Measurements from ENCODE around the gene PRDM1.

The PRDM1 gene

DNA sequence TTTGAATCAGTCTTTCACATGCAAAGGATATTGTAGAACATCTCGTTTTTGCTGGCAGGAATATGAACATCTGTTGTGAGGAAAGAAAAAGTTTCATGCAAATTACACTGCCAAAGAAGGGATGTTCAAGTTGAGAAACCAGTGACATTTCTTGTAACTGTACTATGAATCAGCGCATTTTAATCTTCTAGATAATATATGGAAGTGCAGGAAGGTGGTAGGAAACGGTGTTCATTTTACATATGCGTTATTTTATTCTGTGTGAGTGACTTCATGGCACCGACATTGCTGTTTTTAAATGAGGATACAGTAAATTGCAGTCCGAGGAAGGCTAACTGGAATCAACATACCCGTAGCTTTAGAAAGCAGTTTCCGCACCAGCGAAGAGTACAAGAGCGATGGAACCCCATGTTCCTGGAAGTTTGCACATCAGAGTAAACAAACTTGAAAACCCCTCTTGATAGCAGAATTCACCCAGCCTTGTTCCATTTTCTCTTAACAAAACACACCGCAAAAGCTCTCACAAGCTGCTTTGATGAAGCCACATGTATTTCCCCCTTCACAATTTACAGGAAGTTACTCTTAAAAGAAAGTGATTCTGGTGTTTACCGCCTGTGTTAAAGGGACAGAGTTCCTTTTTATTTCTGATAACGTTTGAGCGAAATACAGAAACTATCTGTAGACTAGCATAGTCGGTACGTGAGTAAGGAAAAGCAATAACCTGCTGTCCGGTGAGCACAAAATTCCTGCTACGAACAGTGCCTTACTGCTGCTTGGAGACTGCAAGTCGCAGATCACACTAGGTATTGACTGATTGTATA, 11.5 kb downstream of the PRDM1 start:
- peak; percentile 25 for DNase-seq (ENCODE audit: low read depth)

DNA sequence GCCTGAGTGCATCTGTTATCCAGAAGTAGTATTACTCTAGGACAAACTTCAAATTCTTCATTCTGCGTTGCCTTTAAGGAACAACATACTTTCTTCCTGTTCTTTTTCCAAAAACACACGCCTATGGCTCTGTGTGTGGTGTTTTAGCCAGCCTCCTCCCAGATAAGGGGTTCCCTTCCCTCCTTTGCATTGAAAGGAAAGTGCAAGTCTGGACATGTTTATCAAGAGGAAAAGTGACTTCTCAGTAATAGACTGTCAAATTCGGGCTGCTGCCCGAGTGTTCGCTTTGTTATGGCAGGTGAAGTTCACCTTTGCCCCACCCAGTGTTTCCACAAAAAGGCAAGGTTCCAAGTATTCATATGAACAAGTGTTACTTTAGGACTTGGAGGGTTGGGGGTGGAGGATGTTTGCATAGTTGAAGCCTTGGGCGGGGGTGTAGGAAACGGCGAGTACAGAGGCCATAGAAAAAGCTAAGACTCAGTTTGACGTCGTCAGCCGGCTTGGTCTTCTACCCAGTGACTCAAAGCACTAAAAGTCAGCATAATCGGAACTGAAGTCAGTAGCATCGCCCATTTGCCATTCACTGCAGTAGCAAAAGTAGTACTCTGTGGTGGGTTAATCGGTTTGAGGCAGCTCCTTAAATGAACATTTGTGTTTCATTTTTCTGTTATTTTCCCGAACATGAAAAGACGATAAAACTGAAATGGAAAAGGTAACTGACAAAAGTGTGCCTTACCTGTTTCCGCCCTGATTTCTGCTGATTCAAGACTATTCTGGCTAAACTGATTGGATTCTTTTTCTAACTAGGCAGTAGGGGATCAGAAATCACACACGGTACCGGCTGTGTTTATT, 12.5 kb downstream of the PRDM1 start:
- DNase-seq (ENCODE audit: low read depth) = peak; percentile 53

DNA sequence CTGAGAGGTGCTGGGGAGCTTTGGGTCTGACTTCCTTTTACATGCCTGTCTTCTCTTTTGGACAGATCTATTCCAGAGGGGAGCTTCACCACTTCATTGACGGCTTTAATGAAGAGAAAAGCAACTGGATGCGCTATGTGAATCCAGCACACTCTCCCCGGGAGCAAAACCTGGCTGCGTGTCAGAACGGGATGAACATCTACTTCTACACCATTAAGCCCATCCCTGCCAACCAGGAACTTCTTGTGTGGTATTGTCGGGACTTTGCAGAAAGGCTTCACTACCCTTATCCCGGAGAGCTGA, 13.1 kb downstream of the PRDM1 start:
- DNase-seq (ENCODE audit: low read depth) = no peak

DNA sequence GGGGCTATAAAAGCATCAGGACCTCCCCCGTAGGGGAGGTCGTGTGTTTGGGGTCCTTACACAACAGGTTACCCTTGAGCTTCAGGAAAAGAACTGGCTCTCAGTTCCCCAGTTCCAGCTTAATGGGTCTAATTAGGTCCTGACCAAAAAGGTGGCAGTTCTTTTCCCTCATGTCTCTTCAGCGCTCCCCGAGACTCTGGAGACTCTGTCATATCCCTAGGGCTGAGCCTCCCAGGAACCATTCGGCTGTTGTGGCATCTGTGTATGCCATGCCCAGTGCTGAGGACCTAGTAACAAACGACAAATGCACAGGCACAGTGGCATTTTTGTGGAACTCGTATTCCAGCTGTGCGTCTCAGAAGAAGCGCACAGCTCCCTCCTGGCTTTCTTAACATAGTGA, 14.6 kb downstream of the PRDM1 start:
- DNase-seq (ENCODE audit: low read depth) = no peak

DNA sequence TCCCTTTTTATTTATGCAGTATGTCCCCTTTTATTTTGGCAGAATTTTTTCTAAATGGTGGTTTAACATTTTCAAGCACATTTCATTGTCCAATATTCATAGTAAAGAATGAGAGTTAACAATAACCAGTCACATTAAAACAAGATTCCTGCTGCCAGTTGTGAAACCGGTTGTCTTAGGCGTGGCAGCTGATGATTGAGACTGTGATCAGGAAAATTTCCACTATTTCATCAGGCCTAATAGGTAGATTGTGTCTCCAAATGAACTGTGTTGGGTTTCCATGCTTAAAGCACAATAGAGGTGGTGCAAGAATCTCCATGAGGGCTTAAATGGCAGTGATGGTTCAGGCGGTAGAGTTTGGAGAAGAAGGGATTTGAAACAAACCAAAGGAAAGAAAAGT, 15.3 kb downstream of the PRDM1 start:
- no peak for DNase-seq (ENCODE audit: low read depth)

DNA sequence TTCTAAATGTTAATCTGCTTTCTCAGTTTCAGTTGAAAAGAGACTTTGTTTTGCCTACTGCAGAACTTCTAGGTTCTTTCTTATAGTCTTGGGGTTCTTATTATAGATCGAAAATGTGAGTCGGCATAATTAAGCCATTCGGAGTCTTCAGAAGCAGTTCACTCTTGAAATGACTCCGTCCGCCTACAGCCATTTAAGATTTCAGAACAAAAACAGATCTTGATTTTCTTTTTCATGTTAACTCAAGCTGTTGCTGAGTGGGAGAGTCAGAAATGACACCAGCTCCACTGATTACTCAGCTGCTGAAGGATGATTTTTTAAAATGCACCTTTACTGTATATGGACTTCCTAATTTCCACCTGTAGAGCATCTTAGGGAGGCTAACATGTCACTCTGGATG, 15.9 kb downstream of the PRDM1 start:
- no peak for DNase-seq (ENCODE audit: low read depth)

DNA sequence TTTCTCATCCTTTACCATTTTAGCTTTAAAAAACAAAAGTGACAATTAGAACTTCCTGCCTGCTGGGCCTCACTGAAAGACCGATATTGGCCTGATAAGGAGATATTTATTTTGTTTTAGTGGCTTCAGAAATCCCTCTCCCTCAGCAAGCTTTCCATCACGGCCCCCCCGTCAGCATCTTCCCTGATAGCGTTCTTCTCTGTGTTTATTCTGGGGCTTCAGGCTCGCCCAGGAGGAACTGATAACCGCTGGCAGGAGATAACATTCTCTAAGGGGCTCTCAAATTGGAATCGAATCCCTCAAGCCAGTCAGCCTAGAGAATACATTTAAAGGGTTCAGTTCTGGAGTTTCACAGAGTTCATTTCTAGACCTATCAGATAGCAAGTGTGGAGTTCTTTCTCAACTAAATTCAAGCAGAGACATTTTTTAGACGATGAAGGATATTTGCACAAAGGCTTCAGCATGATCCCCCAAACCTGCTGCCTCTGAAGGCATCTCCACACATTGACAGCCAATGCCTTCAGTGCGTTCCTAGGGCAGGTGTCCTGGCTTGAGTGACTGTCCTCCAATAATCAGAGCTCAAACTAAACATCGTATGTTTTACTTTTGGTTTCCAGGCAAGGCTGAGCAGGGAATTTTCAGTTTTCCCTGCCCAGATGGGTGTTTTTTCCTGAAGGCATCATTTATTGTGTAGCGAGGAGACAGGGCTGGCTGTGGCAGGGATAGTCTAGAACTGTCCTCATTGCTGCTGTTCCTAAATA, 17.0 kb downstream of the PRDM1 start:
- no peak for DNase-seq (ENCODE audit: low read depth)

DNA sequence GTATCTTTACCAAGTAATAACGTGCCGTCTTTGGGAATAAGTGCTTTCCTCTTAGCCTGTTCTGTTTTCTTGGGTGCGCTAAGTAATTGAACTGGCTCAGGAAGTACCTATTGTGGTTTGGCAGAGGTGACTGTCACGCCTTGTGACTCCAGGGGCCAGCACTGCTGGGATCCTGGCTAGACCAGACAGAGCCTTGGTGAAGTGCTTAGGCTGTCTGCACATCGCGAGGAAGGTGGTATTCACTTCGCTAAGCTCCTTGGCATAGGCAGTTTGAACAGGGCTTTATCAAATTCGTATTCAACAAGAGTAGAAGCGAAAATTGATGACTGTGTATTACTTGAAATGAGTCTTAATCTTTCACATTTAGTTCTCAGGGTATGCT, 17.6 kb downstream of the PRDM1 start:
- no peak for DNase-seq (ENCODE audit: low read depth)

DNA sequence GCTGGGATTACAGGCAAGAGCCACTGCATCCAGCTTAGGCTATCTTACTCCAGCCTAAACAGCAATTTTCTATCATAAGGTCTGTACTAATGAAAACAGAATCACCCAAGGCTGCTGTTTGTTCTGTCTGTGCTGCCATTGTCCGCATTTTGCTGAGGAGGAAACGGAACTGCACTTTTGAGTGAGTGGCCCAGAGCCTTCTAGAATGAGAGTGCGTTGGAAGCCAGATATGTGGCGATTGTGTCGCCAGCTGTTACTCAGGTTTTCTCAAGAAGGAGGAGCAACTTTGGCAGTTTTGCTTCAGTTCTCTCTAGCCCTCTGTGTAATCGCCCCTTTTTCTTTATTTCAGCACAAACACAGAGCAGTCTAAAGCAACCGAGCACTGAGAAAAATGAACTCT, 18.3 kb downstream of the PRDM1 start:
- DNase-seq (ENCODE audit: low read depth) = no peak

DNA sequence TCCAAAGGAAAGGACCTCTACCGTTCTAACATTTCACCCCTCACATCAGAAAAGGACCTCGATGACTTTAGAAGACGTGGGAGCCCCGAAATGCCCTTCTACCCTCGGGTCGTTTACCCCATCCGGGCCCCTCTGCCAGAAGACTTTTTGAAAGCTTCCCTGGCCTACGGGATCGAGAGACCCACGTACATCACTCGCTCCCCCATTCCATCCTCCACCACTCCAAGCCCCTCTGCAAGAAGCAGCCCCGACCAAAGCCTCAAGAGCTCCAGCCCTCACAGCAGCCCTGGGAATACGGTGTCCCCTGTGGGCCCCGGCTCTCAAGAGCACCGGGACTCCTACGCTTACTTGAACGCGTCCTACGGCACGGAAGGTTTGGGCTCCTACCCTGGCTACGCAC, 18.8 kb downstream of the PRDM1 start:
- DNase-seq (ENCODE audit: low read depth) = no peak

DNA sequence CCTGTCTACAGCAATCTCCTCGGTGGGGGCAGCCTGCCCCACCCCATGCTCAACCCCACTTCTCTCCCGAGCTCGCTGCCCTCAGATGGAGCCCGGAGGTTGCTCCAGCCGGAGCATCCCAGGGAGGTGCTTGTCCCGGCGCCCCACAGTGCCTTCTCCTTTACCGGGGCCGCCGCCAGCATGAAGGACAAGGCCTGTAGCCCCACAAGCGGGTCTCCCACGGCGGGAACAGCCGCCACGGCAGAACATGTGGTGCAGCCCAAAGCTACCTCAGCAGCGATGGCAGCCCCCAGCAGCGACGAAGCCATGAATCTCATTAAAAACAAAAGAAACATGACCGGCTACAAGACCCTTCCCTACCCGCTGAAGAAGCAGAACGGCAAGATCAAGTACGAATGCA, 19.4 kb downstream of the PRDM1 start:
- no peak for DNase-seq (ENCODE audit: low read depth)

DNA sequence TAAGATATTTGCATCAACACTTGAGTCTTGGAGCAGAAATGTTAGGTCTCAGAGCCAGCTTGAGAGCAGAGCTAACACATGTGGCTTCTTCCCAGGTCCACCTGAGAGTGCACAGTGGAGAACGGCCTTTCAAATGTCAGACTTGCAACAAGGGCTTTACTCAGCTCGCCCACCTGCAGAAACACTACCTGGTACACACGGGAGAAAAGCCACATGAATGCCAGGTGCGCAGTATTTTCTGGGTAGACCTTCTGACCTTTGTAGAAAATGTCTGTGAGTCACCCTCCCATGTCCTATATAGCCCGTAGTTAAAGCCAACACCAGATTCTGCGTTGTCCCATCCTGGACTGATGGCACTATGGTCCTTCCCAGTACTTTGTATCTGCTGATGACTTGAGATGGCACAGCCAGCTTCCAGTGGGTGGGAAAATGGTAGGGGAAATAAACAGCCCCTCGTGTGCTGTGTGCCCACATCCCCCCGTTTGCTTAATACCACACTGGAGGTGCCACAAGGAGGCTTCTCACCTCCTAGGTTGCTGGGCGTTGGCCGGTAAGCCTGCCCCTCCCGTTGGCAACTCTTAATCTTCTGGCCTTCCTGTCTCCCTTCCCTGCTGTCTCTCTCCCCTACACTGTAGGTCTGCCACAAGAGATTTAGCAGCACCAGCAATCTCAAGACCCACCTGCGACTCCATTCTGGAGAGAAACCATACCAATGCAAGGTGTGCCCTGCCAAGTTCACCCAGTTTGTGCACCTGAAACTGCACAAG, 20.3 kb downstream of the PRDM1 start:
- DNase-seq (ENCODE audit: low read depth) = no peak

DNA sequence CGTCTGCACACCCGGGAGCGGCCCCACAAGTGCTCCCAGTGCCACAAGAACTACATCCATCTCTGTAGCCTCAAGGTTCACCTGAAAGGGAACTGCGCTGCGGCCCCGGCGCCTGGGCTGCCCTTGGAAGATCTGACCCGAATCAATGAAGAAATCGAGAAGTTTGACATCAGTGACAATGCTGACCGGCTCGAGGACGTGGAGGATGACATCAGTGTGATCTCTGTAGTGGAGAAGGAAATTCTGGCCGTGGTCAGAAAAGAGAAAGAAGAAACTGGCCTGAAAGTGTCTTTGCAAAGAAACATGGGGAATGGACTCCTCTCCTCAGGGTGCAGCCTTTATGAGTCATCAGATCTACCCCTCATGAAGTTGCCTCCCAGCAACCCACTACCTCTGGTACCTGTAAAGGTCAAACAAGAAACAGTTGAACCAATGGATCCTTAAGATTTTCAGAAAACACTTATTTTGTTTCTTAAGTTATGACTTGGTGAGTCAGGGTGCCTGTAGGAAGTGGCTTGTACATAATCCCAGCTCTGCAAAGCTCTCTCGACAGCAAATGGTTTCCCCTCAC, 21.0 kb downstream of the PRDM1 start:
- DNase-seq (ENCODE audit: low read depth) = no peak

DNA sequence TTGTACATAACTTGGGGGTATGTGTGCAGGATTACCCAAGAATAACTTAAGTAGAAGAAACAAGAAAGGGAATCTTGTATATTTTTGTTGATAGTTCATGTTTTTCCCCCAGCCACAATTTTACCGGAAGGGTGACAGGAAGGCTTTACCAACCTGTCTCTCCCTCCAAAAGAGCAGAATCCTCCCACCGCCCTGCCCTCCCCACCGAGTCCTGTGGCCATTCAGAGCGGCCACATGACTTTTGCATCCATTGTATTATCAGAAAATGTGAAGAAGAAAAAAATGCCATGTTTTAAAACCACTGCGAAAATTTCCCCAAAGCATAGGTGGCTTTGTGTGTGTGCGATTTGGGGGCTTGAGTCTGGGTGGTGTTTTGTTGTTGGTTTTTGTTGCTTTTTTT, 22.0 kb downstream of the PRDM1 start:
- DNase-seq (ENCODE audit: low read depth) = no peak

DNA sequence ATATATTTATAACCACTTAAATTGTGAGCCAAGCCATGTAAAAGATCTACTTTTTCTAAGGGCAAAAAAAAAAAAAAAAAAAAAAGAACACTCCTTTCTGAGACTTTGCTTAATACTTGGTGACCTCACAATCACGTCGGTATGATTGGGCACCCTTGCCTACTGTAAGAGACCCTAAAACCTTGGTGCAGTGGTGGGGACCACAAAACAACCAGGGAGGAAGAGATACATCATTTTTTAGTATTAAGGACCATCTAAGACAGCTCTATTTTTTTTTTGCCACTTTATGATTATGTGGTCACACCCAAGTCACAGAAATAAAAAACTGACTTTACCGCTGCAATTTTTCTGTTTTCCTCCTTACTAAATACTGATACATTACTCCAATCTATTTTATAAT, 22.9 kb downstream of the PRDM1 start:
- DNase-seq (ENCODE audit: low read depth) = no peak

DNA sequence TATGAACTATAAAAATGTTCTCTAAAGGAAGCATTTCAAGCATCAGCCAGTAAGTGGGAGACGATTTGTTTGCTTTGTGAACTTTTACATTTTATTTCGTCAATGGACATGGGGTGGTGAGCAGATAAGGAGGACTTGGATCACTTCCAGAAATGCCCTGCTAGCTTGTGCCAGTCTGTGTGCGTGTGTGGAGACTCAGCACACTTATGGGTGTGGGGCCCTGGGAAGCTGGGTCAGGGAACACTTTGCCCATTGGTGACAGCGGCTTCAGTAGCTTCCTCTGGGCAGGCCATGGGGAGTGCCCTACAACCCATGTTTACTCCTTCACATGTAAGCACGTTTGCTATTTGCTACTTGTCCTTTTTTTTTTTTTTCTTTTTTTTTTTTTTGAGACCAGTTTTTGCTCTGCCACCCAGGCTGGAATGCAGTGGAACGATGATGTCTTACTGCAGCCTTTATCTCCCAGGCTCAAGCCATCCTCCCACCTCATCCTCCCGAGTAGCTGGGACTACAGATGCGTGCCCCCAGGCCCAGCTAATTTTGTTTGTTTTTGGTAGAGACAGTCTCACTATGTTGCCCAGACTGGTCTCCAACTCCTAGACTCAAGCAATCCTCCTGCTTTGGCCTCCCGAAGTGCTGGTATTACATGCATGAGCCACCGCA, 24.2 kb downstream of the PRDM1 start:
- no peak for DNase-seq (ENCODE audit: low read depth)

DNA sequence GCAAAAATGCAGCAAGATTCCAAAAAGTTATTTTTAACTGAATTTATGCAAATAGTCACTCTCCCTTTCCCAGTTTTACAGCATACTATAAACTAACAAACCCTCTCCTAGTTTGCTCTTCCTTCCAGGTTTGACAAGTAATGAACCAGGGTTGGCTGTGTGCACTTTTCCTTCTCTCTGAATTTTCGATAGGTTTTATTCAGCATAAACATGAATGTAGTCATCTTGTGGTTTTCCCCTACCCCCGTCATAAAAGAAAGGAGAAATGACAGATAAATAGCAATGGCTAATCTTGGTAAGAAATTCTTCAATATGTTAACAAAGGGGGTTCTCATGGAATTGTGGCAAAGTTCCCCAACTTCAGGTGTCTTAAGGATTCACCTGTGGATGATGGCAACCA, 26.3 kb downstream of the PRDM1 start:
- no peak for DNase-seq (ENCODE audit: low read depth)

DNA sequence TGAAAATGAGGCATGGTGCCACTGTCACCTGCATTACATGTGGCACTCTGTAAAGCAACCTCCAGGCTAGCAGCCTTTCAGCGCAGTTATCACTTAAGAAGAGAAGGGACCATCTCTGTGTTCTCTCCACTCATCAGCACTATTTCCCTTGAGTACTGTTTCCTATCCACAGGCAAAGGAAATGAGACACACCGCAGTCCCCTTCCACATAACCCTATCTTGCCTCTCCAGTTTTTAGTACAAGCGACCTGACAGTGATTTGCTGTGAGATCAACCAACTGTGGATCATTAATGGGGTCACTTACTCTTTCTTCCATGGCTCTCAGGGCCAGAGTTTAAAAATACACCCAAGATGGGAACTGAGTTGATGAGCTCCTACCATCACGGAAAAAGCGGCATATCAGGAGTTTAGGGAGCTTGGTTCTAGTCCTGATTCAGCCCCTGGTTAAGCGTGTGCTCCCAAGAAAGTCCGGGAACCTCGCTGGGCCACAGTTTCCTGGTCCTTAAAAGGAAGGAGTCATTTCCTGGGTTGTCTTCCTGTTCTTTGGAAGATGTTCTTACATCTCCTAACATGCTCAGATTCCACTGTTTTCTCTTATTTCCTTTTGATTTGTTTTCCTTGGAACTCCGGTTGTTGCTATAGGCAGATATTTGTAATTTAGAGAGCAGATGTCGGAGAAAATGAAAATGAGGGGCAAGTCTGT, 27.3 kb downstream of the PRDM1 start:
- DNase-seq (ENCODE audit: low read depth) = no peak

DNA sequence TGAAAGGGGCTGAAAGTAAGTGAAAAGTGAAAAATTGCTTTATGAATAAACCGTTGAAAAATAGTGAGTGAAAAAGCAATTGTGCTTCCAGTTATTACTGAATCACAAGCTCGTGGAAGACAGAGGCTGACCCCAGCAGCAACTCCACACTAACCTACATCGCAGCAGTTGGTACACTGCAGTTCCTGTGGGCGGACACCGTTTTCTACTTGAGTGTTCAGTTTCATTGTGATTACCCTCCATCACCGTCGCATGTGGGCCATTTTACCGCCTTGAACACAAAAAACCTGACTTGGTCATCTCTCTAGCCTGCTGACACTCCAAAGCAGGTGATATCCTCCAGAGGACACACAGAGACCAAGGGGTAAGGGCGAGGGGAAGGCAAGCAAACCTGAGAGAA, 28.4 kb downstream of the PRDM1 start:
- no peak for DNase-seq (ENCODE audit: low read depth)

DNA sequence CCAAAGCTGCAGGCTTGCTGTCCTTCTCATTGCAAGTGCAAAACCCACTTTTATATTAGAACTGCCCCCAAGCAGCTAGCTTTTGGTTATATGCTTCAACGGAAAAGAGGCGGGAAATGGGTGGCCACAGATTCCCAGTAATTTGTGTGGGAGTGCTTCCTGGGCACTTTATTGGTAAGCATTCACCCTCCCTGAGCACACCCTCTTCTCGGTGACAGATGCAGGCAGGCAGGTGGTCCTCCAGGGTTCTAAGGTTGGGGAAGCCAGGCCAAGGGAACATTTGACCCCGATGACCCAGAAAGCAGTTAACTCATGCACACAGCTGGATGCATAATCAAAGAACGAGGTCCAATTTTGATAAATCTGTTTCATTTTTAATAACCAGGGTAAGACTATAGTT, 29.1 kb downstream of the PRDM1 start:
- no peak for DNase-seq (ENCODE audit: low read depth)

Data from stimulated activated CD8-positive, alpha-beta memory T cell treated with anti-CD3 and anti-CD28 coated beads, Interleukin-12 subunit alpha, Interleukin-12 subunit beta, amount 100 ng/mL, for 1 hour (primary cell).